ENCODE data around the gene TCF4. TPM values are rescaled to one million over a fixed set of nuclear protein-coding genes. Genes with fewer than 3 reads are reported as not detected.

The TCF4 gene
- total RNA-seq, 4 donors from 2014 or later, result 58.0 to 84.3 (median 68.1) TPM

- intact Hi-C loops (cut with DNase I), result loop anchor here (10.0 kb wide), 2 partner anchors 1041 to 1231 kb away; no protein-coding TSS in a partner anchor
- WGBS, result 73% methylated on average over 3 of the region's 3 CpGs
- no peak for TF ChIP-seq POLR2AphosphoS5 (IDR thresholded peaks at IDR 0.05)
- peak; percentile 49 to 64 (median 59) for TF ChIP-seq CTCF (IDR thresholded peaks at IDR 0.05)
- Histone ChIP-seq H3K27ac (replicated peaks in 1 of 4) (no peak overlapping the region), H3K4me3 (no peak overlapping the region), H3K9me3 (no peaks in the 10 kb centered on the region), H3K27me3 (no peaks in the 10 kb centered on the region), H3K36me3 (no peaks in the 10 kb centered on the region), H3K4me1 (peaks cover 6 to 24% (median 11%) of the 10 kb centered on the region in 4 donors)
- DNase-seq (ENCODE audit: extremely low spot score), result no peak
These were observed 244.5 kb downstream of the TCF4 start for GRCh38 chr18:55343396-55344073.

- no peaks in the 10 kb centered on the region for H3K27me3 ChIP-seq
- no peak overlapping the region for H3K27ac ChIP-seq (replicated peaks in 1 of 4)
- H3K4me1 ChIP-seq, result peaks cover 12 to 33% (median 17%) of the 10 kb centered on the region in 4 donors
- intact Hi-C loops (cut with DNase I), result loop anchor here (10.0 kb wide), 2 partner anchors 1044 to 1234 kb away; no protein-coding TSS in a partner anchor
- 100% methylated on average over 2 of the region's 2 CpGs for WGBS
- H3K36me3 ChIP-seq, result no peaks in the 10 kb centered on the region
- no peak overlapping the region for H3K4me3 ChIP-seq
- no peak for TF ChIP-seq POLR2AphosphoS5 (IDR thresholded peaks at IDR 0.05)
- TF ChIP-seq POLR2A (IDR thresholded peaks at IDR 0.05; ENCODE audit: low read depth), result no peak
- no peak for TF ChIP-seq CTCF (IDR thresholded peaks at IDR 0.05)
- no peak for TF ChIP-seq EP300 (IDR thresholded peaks at IDR 0.05)
- no peaks in the 10 kb centered on the region for H3K9me3 ChIP-seq
- DNase-seq (ENCODE audit: extremely low spot score), result no peak
These were observed 247.0 kb downstream of the TCF4 start for GRCh38 chr18:55340998-55341397.

GRCh38 chr18:55339990-55340389 is 248.0 kb downstream of the TCF4 start:
- TF ChIP-seq EP300 (IDR thresholded peaks at IDR 0.05), result no peak
- DNase-seq (ENCODE audit: extremely low spot score), result no peak
- no peaks in the 10 kb centered on the region for H3K9me3 ChIP-seq
- H3K4me1 ChIP-seq, result peaks cover 12 to 38% (median 17%) of the 10 kb centered on the region in 4 donors
- no peak overlapping the region for H3K4me3 ChIP-seq
- H3K27ac ChIP-seq (replicated peaks in 1 of 4), result peak overlapping the region in 3 of 4 donors; percentile 28 to 74 (median 69)
- H3K27me3 ChIP-seq, result no peaks in the 10 kb centered on the region
- intact Hi-C loops (cut with DNase I), result loop anchor here (10.0 kb wide), 2 partner anchors 1045 to 1235 kb away; no protein-coding TSS in a partner anchor
- 89% methylated on average over 7 of the region's 7 CpGs for WGBS
- H3K36me3 ChIP-seq, result no peaks in the 10 kb centered on the region

- Histone ChIP-seq H3K9me3 (no peaks in the 10 kb centered on the region), H3K27ac (replicated peaks in 1 of 4) (peak overlapping the region; percentile 28 to 74 (median 54)), H3K27me3 (no peaks in the 10 kb centered on the region), H3K36me3 (no peaks in the 10 kb centered on the region), H3K4me1 (peaks cover 12 to 34% (median 17%) of the 10 kb centered on the region in 4 donors), H3K4me3 (no peak overlapping the region)
- 52% methylated on average over 8 of the region's 8 CpGs for WGBS
- no peak for DNase-seq (ENCODE audit: extremely low spot score)
- TF ChIP-seq CTCF (IDR thresholded peaks at IDR 0.05) (no peak), POLR2A (IDR thresholded peaks at IDR 0.05; ENCODE audit: low read depth) (no peak), POLR2AphosphoS5 (IDR thresholded peaks at IDR 0.05) (no peak), EP300 (IDR thresholded peaks at IDR 0.05) (no peak)
- intact Hi-C loops (cut with DNase I), result no loop called here
These were observed 248.9 kb downstream of the TCF4 start for GRCh38 chr18:55338978-55339650.

GRCh38 chr18:55337908-55338521 is 250.0 kb downstream of the TCF4 start:
- Histone ChIP-seq H3K4me3 (peak overlapping the region; percentile 21 to 30 (median 22)), H3K4me1 (peaks cover 9 to 29% (median 16%) of the 10 kb centered on the region in 4 donors), H3K36me3 (no peaks in the 10 kb centered on the region), H3K9me3 (no peaks in the 10 kb centered on the region), H3K27ac (replicated peaks in 1 of 4) (peak overlapping the region; percentile 56 to 74 (median 65)), H3K27me3 (no peaks in the 10 kb centered on the region)
- no peak for DNase-seq (ENCODE audit: extremely low spot score)
- TF ChIP-seq EP300 (IDR thresholded peaks at IDR 0.05), result no peak
- TF ChIP-seq POLR2A (IDR thresholded peaks at IDR 0.05; ENCODE audit: low read depth), result no peak
- TF ChIP-seq POLR2AphosphoS5 (IDR thresholded peaks at IDR 0.05), result peak; percentile 56 to 68
- no peak for TF ChIP-seq CTCF (IDR thresholded peaks at IDR 0.05)
- 52% methylated on average over 13 of the region's 13 CpGs for WGBS
- intact Hi-C loops (cut with DNase I), result no loop called here
